Measurements from ENCODE around the gene PPFIA1. TPM values are rescaled to one million over a fixed set of nuclear protein-coding genes. Genes with fewer than 3 reads are reported as not detected.

PPFIA1 gene
- polyA plus RNA-seq, 1 donor from 2014 or later, result 13.7 TPM

GRCh38 chr11:70418130-70418529, 147.6 kb downstream of the PPFIA1 start:
- H3K4me3 Mint-ChIP-seq, result no peak overlapping the region
- H3K36me3 Mint-ChIP-seq, result no peaks in the 10 kb centered on the region
- no peak overlapping the region for H3K27ac Mint-ChIP-seq
- peaks cover 20% of the 10 kb centered on the region for H3K27me3 Mint-ChIP-seq
- H3K9me3 Mint-ChIP-seq, result no peaks in the 10 kb centered on the region
- peaks cover 0 to 3% (median 0%) of the 10 kb centered on the region in 3 donors for H3K4me1 Mint-ChIP-seq

GRCh38 chr11:70419307-70420007, 149.0 kb downstream of the PPFIA1 start:
- Mint-ChIP-seq H3K27ac (no peak overlapping the region), H3K4me3 (no peak overlapping the region), H3K36me3 (no peaks in the 10 kb centered on the region), H3K9me3 (no peaks in the 10 kb centered on the region), H3K4me1 (peaks cover 0 to 3% (median 0%) of the 10 kb centered on the region in 3 donors), H3K27me3 (peaks cover 26% of the 10 kb centered on the region)

GRCh38 chr11:70420008-70420464, 149.5 kb downstream of the PPFIA1 start:
- Mint-ChIP-seq H3K4me1 (peaks cover 0 to 3% (median 2%) of the 10 kb centered on the region in 3 donors), H3K36me3 (no peaks in the 10 kb centered on the region), H3K4me3 (peak overlapping the region in 1 of 4 donors; percentile 30), H3K9me3 (peaks cover 0 to 2% (median 0%) of the 10 kb centered on the region in 3 donors), H3K27me3 (peaks cover 28% of the 10 kb centered on the region), H3K27ac (no peak overlapping the region)

- Mint-ChIP-seq H3K9me3 (peaks cover 0 to 2% (median 0%) of the 10 kb centered on the region in 3 donors), H3K36me3 (no peaks in the 10 kb centered on the region), H3K27me3 (peaks cover 27% of the 10 kb centered on the region), H3K4me3 (peak overlapping the region in 1 of 4 donors; percentile 30), H3K27ac (no peak overlapping the region), H3K4me1 (peaks cover 0 to 2% (median 0%) of the 10 kb centered on the region in 3 donors)
Measured at GRCh38 chr11:70420496-70420895, 150.0 kb downstream of the PPFIA1 start.

- peaks cover 0 to 2% (median 0%) of the 10 kb centered on the region in 3 donors for H3K9me3 Mint-ChIP-seq
- peaks cover 31% of the 10 kb centered on the region for H3K27me3 Mint-ChIP-seq
- no peaks in the 10 kb centered on the region for H3K36me3 Mint-ChIP-seq
- no peak overlapping the region for H3K27ac Mint-ChIP-seq
- H3K4me3 Mint-ChIP-seq, result no peak overlapping the region
- peaks cover 0 to 2% (median 0%) of the 10 kb centered on the region in 3 donors for H3K4me1 Mint-ChIP-seq
Measured at GRCh38 chr11:70421123-70421522, 150.6 kb downstream of the PPFIA1 start.

- peaks cover 0 to 2% (median 0%) of the 10 kb centered on the region in 3 donors for H3K9me3 Mint-ChIP-seq
- no peaks in the 10 kb centered on the region for H3K36me3 Mint-ChIP-seq
- H3K27ac Mint-ChIP-seq, result no peak overlapping the region
- peaks cover 0 to 2% (median 0%) of the 10 kb centered on the region in 3 donors for H3K4me1 Mint-ChIP-seq
- peaks cover 31% of the 10 kb centered on the region for H3K27me3 Mint-ChIP-seq
- H3K4me3 Mint-ChIP-seq, result no peak overlapping the region
Measured at GRCh38 chr11:70422692-70423522, 152.4 kb downstream of the PPFIA1 start.

GRCh38 chr11:70423523-70424505, 153.3 kb downstream of the PPFIA1 start:
- Mint-ChIP-seq H3K27ac (no peak overlapping the region), H3K36me3 (no peaks in the 10 kb centered on the region), H3K9me3 (peaks cover 0 to 2% (median 0%) of the 10 kb centered on the region in 3 donors), H3K4me3 (no peak overlapping the region), H3K4me1 (peaks cover 0 to 2% (median 0%) of the 10 kb centered on the region in 3 donors), H3K27me3 (peaks cover 28% of the 10 kb centered on the region)

GRCh38 chr11:70424765-70425344, 154.4 kb downstream of the PPFIA1 start:
- Mint-ChIP-seq H3K9me3 (peaks cover 0 to 2% (median 0%) of the 10 kb centered on the region in 3 donors), H3K36me3 (no peaks in the 10 kb centered on the region), H3K4me3 (no peak overlapping the region), H3K27ac (no peak overlapping the region), H3K27me3 (peaks cover 28% of the 10 kb centered on the region), H3K4me1 (peaks cover 0 to 2% (median 0%) of the 10 kb centered on the region in 3 donors)

- H3K9me3 Mint-ChIP-seq, result peaks cover 0 to 2% (median 0%) of the 10 kb centered on the region in 3 donors
- no peak overlapping the region for H3K4me3 Mint-ChIP-seq
- H3K4me1 Mint-ChIP-seq, result peaks cover 0 to 2% (median 0%) of the 10 kb centered on the region in 3 donors
- no peaks in the 10 kb centered on the region for H3K36me3 Mint-ChIP-seq
- H3K27me3 Mint-ChIP-seq, result peaks cover 36% of the 10 kb centered on the region
- no peak overlapping the region for H3K27ac Mint-ChIP-seq
Measured at GRCh38 chr11:70427436-70427835, 156.9 kb downstream of the PPFIA1 start.

- H3K27ac Mint-ChIP-seq, result peak overlapping the region in 1 of 3 donors; percentile 50
- peaks cover 34% of the 10 kb centered on the region for H3K27me3 Mint-ChIP-seq
- H3K9me3 Mint-ChIP-seq, result peaks cover 0 to 2% (median 0%) of the 10 kb centered on the region in 3 donors
- H3K4me3 Mint-ChIP-seq, result no peak overlapping the region
- peaks cover 0 to 2% (median 0%) of the 10 kb centered on the region in 3 donors for H3K4me1 Mint-ChIP-seq
- H3K36me3 Mint-ChIP-seq, result no peaks in the 10 kb centered on the region
Measured at GRCh38 chr11:70428701-70429427, 158.4 kb downstream of the PPFIA1 start.

GRCh38 chr11:70429428-70429705, 158.9 kb downstream of the PPFIA1 start:
- peak overlapping the region in 1 of 3 donors; percentile 50 for H3K27ac Mint-ChIP-seq
- H3K9me3 Mint-ChIP-seq, result peaks cover 0 to 2% (median 0%) of the 10 kb centered on the region in 3 donors
- peaks cover 0 to 2% (median 0%) of the 10 kb centered on the region in 3 donors for H3K4me1 Mint-ChIP-seq
- H3K36me3 Mint-ChIP-seq, result no peaks in the 10 kb centered on the region
- peaks cover 33% of the 10 kb centered on the region for H3K27me3 Mint-ChIP-seq
- H3K4me3 Mint-ChIP-seq, result no peak overlapping the region

GRCh38 chr11:70429724-70430521, 159.4 kb downstream of the PPFIA1 start:
- Mint-ChIP-seq H3K27me3 (peaks cover 31% of the 10 kb centered on the region), H3K4me1 (no peaks in the 10 kb centered on the region)

More at GRCh38 chr11:70429724-70430521, 159.4 kb downstream of the PPFIA1 start:
- Mint-ChIP-seq H3K27ac (no peak overlapping the region), H3K4me3 (no peak overlapping the region), H3K9me3 (no peaks in the 10 kb centered on the region), H3K36me3 (no peaks in the 10 kb centered on the region)

Data from IgD-negative memory B cell (primary cell).